Measurements from ENCODE around the gene ST6GALNAC3.
"Not testable (repeated sequence)": the region's sequence is repeated elsewhere in the genome, so short reads cannot be mapped to it uniquely, and the experiment has no call there.

ST6GALNAC3 gene

DNA sequence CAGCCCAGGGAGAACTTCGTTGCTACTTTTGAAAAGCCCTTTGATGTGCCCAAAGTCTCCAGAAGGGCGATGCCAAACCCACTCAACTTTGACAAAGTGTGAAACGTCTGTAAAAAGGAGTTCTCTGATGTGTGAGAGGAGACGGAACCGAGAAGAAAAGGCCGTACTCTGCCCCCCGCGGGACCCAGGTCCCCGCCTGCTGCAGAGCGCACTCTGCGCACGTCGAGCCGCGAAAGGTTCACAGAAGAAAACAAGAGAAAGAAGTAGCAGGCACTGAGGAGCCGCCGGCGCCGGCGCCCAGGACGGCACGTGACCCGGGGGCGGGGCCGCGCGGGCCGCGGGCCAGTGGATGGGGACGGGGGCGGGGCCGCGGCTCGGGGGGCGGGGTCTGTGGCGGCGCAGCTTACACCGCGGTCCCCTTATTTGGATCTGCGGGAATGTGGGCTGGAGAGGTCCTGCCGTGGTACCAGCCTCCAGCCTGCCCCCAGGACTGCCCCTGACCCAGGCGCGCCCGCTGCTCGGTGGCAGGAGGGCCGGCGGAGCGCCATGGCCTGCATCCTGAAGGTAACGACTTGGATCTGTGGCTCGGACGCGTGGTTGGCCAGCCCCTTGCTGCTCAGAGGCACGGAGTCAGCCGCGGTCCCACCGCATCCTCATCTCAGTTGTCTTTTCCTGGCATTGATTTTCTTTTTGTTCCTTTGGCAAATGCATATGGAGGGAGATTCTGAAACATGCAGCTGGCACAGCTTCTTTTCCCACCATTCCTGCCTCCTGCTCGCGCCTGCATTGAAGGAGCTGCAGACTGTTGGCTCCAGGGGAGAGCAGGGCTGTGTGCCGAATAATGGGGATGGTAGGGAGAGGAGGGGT is at the start of gene ST6GALNAC3:
ST6GALNAC3 (plus strand) TSS at position 426 of the 867 bp plus-strand sequence.
- DNase-seq: peak; percentile 45

DNA sequence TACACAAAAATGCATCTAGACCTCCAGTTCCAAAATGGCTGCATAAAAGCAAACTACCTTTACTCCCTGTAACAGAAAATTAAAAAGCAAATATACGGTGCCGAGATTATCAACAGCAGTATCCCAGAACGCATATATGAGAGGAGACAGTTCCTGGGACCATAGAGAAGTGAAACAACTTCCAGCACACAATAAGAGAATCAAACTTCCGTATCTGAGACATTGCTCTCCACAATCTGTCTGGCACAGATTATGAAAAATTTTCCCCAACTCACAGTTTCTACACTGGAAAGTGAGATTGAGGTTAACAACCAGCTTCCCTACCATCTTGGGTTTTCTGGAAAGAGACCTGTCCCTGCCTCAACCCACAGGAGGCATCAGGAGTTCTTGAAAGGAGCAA is 47.2 kb upstream of the ST6GALNAC3 start:
- DNase-seq: no peak

DNA sequence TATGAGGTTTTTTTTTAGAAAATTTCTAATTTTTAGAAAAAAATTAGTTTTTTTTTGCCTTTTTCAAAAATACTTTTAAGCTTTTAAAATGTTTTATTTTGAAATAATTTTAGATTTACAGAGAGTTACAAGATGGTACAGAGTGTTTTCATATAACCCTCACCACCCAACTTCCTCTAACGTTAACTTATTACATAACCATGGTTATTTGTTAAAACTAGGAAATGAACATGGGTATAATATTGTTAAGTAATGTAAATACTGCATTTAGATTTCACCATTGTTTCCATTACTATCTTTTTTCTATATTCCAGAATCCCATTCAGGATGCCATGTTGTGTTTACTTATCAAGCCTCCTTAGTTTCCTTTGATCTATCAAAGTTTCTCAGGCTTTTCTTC is 45.2 kb upstream of the ST6GALNAC3 start:
- DNase-seq: no peak

DNA sequence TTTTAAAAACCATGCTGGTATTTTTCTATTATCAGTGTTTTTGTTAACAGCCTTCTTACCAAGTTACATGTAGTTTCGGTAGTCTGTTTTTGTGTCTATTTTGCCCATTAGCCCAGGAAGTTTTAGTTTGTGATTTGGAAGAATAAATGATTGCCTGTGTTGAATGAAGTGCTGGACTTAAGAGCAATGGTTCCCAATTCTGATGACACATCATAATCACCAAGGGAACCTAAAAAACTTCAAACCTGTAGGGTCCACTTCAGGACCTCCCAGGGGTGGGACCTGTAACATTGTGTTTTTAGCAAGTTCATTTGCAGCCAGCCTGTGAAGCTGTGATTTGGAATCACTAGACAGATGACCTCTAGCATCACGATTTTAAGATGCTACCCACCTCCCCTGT is 43.0 kb upstream of the ST6GALNAC3 start:
- DNase-seq: no peak

DNA sequence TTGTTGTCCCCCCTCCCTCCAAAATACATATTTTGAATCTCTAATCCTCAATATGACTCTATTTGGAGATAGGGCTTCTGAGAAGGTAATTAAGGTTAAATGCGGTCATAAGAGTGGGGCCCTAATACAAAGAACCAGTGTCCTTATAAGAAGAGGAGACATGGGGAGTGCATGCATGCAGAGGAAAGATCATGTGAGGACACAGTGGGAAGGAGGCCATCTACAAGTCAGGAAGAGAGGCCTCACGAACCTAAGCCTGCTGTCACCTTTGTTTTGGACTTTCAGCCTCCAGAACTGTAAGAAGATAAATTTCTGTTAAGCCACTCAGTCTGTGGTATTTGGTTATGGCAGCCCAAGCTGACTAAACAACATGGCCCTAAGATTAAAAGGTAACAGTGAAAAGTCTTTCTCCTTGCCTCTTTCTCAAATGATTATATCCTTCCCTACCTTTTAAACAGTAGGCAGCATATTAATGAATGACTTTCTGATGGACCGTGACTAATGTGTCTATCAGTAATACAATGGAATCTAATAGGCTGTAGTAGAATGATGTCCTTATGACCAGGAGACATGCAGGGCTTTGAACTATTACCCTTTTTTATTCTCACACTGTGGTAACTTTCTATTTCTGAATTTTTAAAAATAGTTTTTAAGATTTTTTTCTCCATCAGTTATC is 40.6 kb upstream of the ST6GALNAC3 start:
- no peak for DNase-seq

DNA sequence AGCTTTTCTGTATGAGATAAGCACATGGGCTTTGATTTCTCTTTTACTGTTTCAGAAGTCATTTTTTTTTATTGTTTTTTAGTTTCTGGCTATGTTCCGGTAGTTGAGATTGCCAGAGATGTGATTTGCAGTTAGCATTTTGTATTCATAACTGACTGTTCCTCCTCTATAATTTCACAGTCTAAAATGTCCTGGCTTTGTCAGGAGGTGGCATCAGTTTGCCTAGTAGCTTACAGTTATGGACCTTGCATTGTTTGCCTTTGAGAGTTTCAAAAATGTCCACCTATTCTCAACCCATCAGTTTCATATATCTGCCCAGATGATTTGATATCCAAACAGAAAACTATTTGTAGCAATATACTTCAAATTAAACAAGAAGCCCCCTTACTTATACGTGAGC is 39.5 kb upstream of the ST6GALNAC3 start:
- peak; percentile 29 for DNase-seq

GRCh38 chr1:76037324-76037723 is 37.2 kb upstream of the ST6GALNAC3 start:
- DNase-seq: no peak

GRCh38 chr1:76038287-76039004 is 36.1 kb upstream of the ST6GALNAC3 start:
- peak; percentile 61 for DNase-seq

- DNase-seq: no peak
Observed at GRCh38 chr1:76046149-76046548, 28.4 kb upstream of the ST6GALNAC3 start.

- DNase-seq: no peak
Observed at GRCh38 chr1:76048219-76048618, 26.3 kb upstream of the ST6GALNAC3 start.

GRCh38 chr1:76048926-76049325 is 25.6 kb upstream of the ST6GALNAC3 start:
- no peak for DNase-seq

GRCh38 chr1:76049498-76049897 is 25.0 kb upstream of the ST6GALNAC3 start:
- no peak for DNase-seq

- not testable (repeated sequence) for DNase-seq
Observed at GRCh38 chr1:76050073-76050472, 24.5 kb upstream of the ST6GALNAC3 start.

DNA sequence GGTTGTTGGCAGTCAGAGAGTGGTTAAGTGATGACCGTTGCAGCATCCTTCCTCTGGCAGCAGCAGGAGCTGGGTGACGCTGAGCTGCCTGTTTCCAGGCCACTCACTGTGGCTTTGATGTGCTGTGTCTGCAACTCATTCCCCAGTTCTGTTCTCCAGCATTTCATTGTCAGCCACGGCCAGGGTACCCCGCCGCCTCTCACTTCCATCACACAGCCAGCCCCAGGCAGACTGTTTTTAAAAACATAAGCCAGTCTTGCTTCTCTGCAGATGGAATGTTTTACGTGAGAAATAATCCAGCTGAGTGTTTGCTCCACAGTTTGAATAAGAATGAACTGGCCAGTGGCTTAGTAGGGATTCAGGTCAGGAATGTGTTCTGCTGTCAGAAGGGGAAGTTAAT is 21.5 kb upstream of the ST6GALNAC3 start:
- no peak for DNase-seq

- DNase-seq: no peak
Observed at GRCh38 chr1:76054359-76054758, 20.2 kb upstream of the ST6GALNAC3 start.

GRCh38 chr1:76055987-76056386 is 18.6 kb upstream of the ST6GALNAC3 start:
- no peak for DNase-seq

GRCh38 chr1:76059451-76059850 is 15.1 kb upstream of the ST6GALNAC3 start:
- no peak for DNase-seq

DNA sequence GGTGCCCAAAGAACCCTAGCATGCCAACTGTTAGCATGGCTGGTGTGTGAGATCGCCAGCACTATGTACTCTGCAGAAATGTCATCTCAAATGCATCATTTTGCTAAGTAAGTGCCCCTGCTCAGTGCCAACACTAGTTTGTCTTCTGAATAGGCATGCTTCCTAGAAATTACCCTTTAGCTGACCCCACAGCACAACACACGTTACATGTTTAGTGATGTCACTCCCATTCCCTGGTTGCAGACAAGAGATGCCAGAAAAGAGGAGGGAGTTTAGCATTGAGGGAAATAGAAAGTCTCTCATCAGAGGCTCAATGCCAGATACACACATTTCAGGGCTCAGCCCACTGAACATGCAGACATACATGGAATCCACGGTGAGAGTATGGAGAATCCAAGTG is 9.3 kb upstream of the ST6GALNAC3 start:
- DNase-seq: no peak

DNA sequence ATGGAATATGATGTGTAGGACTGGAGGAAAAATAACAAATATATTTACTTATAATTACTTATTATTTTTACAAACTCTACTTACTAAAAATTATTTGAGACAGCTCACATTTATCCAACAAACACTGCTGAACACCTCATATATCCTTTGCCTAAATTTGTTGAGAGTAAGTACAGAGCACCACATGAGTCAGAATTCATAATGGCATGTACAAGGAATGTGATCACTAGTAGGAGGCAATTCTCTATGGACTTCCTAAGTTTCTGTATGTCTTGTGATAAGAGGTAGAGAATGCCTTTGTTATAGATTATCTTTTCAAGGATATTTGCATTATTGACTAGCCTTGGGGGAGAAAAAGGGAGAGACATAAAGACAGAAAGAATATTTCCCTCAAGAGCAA is 8.2 kb upstream of the ST6GALNAC3 start:
- peak; percentile 32 for DNase-seq

- peak; percentile 37 for DNase-seq
Observed at GRCh38 chr1:76068542-76068941, 6.0 kb upstream of the ST6GALNAC3 start.

GRCh38 chr1:76068953-76069561 is 5.5 kb upstream of the ST6GALNAC3 start:
- DNase-seq: no peak

DNA sequence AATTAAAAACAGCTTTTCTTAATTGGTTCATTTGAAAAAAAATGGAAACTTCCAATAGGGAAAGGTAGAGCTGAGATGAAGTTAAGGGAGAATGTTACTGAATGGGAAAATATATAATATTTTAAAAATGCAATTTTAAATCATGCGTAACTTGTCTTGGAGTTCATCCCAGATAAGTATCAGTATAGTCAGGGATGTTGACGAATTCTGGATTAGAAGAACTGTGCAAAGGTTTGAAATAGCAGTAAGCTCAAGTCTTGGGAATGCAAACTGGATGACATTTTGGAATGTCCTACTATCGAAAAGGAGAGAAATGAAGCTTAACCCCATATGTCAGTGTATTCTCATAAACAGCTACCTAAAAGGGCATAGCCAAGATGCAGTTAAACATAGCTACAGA is 4.0 kb upstream of the ST6GALNAC3 start:
- no peak for DNase-seq

- DNase-seq: peak; percentile 76
Observed at GRCh38 chr1:76073481-76073880, 1.1 kb upstream of the ST6GALNAC3 start.
